MM.1S (cell line): ENCODE measurements around the gene LYRM4.

Source experiments
- EZH2 ChIP-seq: fragments of 300-600 bp; sonication (generic); optimal IDR thresholded peaks from 2 replicates; pipeline ENCODE3; 2017; ENCODE audit warnings: low read depth, mild to moderate bottlenecking, antibody characterized with exemption, low read length, mixed read lengths
- TF ChIP-seq, protein P1 (sequence below): fragments of 300-600 bp; sonication (generic); IDR thresholded peaks from 2 replicates; pipeline ENCODE4 v1.5.1; 2016; ENCODE audit warnings: antibody characterized with exemption, low read length, mixed read lengths

DNA sequence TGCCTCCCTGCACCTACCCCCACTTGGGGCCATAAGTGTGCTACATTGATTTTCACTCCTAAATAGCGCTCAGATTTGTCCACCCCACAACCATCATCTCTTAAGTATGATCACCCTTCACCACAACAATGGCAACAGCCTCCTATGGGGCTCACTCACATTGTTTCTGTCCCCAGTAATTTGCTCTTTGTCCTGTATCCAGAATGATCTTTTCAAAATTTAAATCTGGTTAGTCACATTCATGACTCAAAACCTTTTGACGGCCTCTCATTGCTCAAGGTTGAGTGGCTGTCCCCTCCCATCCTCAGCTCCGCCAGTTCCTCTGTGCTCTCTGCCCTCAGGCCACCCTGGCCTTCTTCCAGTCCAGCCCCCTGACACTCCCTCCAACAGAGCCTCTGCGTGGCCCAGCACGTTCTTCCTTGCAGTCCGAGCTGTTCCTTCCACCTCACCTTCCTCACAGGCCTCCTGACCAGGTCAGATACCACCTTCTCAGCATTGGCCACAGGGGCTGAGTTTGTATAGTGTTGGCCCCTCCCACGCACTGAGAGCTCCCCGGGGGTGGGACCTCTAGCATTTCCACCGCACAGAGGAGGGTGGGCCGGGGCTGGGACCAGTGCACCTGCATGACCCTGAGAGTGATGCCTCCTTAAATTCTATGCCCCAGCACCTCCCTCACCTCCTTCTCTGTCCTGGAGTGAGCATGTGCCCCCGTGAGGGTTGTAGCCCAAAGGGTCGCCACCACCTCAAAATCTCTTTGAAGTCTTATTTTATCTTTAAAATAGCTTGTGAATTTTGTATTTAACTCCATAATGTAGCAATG is 178.1 kb downstream of the LYRM4 start:
- no peak for TF ChIP-seq EZH2
- TF ChIP-seq, protein P1, sequence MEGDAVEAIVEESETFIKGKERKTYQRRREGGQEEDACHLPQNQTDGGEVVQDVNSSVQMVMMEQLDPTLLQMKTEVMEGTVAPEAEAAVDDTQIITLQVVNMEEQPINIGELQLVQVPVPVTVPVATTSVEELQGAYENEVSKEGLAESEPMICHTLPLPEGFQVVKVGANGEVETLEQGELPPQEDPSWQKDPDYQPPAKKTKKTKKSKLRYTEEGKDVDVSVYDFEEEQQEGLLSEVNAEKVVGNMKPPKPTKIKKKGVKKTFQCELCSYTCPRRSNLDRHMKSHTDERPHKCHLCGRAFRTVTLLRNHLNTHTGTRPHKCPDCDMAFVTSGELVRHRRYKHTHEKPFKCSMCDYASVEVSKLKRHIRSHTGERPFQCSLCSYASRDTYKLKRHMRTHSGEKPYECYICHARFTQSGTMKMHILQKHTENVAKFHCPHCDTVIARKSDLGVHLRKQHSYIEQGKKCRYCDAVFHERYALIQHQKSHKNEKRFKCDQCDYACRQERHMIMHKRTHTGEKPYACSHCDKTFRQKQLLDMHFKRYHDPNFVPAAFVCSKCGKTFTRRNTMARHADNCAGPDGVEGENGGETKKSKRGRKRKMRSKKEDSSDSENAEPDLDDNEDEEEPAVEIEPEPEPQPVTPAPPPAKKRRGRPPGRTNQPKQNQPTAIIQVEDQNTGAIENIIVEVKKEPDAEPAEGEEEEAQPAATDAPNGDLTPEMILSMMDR: no peak
